Trophoblast cell (in vitro differentiated cells and primary cell): Measurements from ENCODE around the gene PC.

Source experiments
- DNase-seq, 2 donors: peaks; one replicate each; pipeline ENCODE4 v3.0.0-alpha.2; 2016
- H2AFZ ChIP-seq: 2 replicates; pipeline ENCODE4 v1.6.1; 2013; ENCODE audit warnings: low read length, moderate library complexity, mild to moderate bottlenecking; ENCODE audit not compliant: insufficient read depth, poor library complexity
- H2AK5ac ChIP-seq: 2 replicates; pipeline ENCODE4 v1.6.1; 2013; ENCODE audit warnings: mild to moderate bottlenecking, low read length
- H2BK120ac ChIP-seq: 2 replicates; pipeline ENCODE4 v1.6.1; 2013; ENCODE audit warnings: low read length, mild to moderate bottlenecking, moderate library complexity; ENCODE audit not compliant: insufficient read depth, poor library complexity
- H2BK12ac ChIP-seq: 2 replicates; pipeline ENCODE4 v1.6.1; 2013; ENCODE audit warnings: mild to moderate bottlenecking, low read length, moderate library complexity
- H2BK5ac ChIP-seq: 2 replicates; pipeline ENCODE4 v1.6.1; 2013; ENCODE audit warnings: low read length, low read depth, moderate library complexity, mild to moderate bottlenecking; ENCODE audit not compliant: poor library complexity
- H3K14ac ChIP-seq: 2 replicates; pipeline ENCODE4 v1.6.1; 2013; ENCODE audit warnings: mild to moderate bottlenecking, low read length
- H3K18ac ChIP-seq: 2 replicates; pipeline ENCODE4 v1.6.1; 2013; ENCODE audit warnings: mild to moderate bottlenecking, low read length
- H3K23ac ChIP-seq: 2 replicates; pipeline ENCODE4 v1.6.1; 2013; ENCODE audit warnings: low read length
- H3K27ac ChIP-seq: 2 replicates; pipeline ENCODE4 v1.5.1; 2013; ENCODE audit warnings: low read depth, mild to moderate bottlenecking, inconsistent platforms, low read length, moderate library complexity
- H3K27me3 ChIP-seq: 2 replicates; pipeline ENCODE4 v1.6.1; 2013; ENCODE audit warnings: inconsistent platforms, mild to moderate bottlenecking, low read length, moderate library complexity; ENCODE audit not compliant: insufficient read depth
- H3K36me3 ChIP-seq, 2 experiments: 1 replicate in 1 of 2; 2 replicates in 1 of 2; pipeline ENCODE4 v1.6.1; 2013; ENCODE audit warnings: low read length in 2 of 2, mild to moderate bottlenecking in 2 of 2, moderate library complexity in 1 of 2; ENCODE audit not compliant: insufficient read depth in 2 of 2, control insufficient read depth in 1 of 2
- H3K4ac ChIP-seq: 2 replicates; pipeline ENCODE4 v1.6.1; 2013; ENCODE audit warnings: low read depth, mild to moderate bottlenecking, low read length, moderate library complexity
- H3K4me1 ChIP-seq, 2 experiments: 1 replicate in 1 of 2; 2 replicates in 1 of 2; pipeline ENCODE4 v1.6.1; 2013; ENCODE audit warnings: low read length in 2 of 2, mild to moderate bottlenecking in 2 of 2, moderate library complexity in 1 of 2; ENCODE audit not compliant: insufficient read depth in 2 of 2, control insufficient read depth in 1 of 2
- H3K4me2 ChIP-seq: 2 replicates; pipeline ENCODE4 v1.6.1; 2013; ENCODE audit warnings: inconsistent platforms, mild to moderate bottlenecking, low read length, moderate library complexity
- H3K4me3 ChIP-seq: 2 replicates; pipeline ENCODE4 v1.5.1; 2013; ENCODE audit warnings: mild to moderate bottlenecking, low read depth, low read length, inconsistent platforms
- H3K79me1 ChIP-seq: one replicate; pipeline ENCODE4 v1.6.1; 2013; ENCODE audit warnings: low read length
- H3K79me2 ChIP-seq: 2 replicates; pipeline ENCODE4 v1.6.1; 2013; ENCODE audit warnings: low read length, mild to moderate bottlenecking; ENCODE audit not compliant: control insufficient read depth, insufficient read depth, poor library complexity
- H3K9ac ChIP-seq: 2 replicates; pipeline ENCODE4 v1.6.1; 2013; ENCODE audit warnings: mild to moderate bottlenecking, low read length
- H3K9me3 ChIP-seq: 2 replicates; pipeline ENCODE4 v1.6.1; 2013; ENCODE audit warnings: low read depth, mild to moderate bottlenecking, control low read depth, inconsistent platforms, low read length; ENCODE audit not compliant: insufficient read depth
- H4K12ac ChIP-seq: 2 replicates; pipeline ENCODE4 v1.6.1; 2013; ENCODE audit warnings: low read depth, mild to moderate bottlenecking, low read length, moderate library complexity
- H4K8ac ChIP-seq: 2 replicates; pipeline ENCODE4 v1.6.1; 2013; ENCODE audit warnings: low read depth, mild to moderate bottlenecking, low read length, moderate library complexity
- H4K91ac ChIP-seq: one replicate; pipeline ENCODE4 v1.6.1; 2013; ENCODE audit warnings: low read depth, mild to moderate bottlenecking, low read length, moderate library complexity
- WGBS: extraction: QIAGEN DNeasy Blood & Tissue Kit; methylation state at CpG from one replicate; pipeline ENCODE4 v1.1.7; 2013; ENCODE audit warnings: missing lambda C conversion rate; ENCODE audit not compliant: insufficient read length, insufficient coverage; ENCODE audit errors: extremely low coverage; 5-methylcytosine and 5-hydroxymethylcytosine counted together

The PC gene

GRCh38 chr11:66904055-66904454, 54.1 kb downstream of the PC start:
- Histone ChIP-seq H3K27ac (no peak overlapping the region), H4K91ac (no peak overlapping the region), H4K12ac (no peak overlapping the region), H2BK120ac (no peak overlapping the region), H3K9ac (no peak overlapping the region), H2AK5ac (no peak overlapping the region), H4K8ac (no peak overlapping the region), H3K23ac (no peak overlapping the region), H2AFZ (no peak overlapping the region), H3K4me2 (no peak overlapping the region), H2BK5ac (no peak overlapping the region), H3K18ac (no peak overlapping the region), H3K4me3 (no peak overlapping the region), H3K79me1 (no peaks in the 10 kb centered on the region), H3K4me1 (peaks cover 13 to 18% of the 10 kb centered on the region in 2 experiments), H3K79me2 (no peaks in the 10 kb centered on the region), H3K14ac (no peak overlapping the region), H3K27me3 (no peaks in the 10 kb centered on the region), H2BK12ac (no peak overlapping the region), H3K4ac (no peak overlapping the region), H3K9me3 (no peaks in the 10 kb centered on the region), H3K36me3 (no peaks in the 10 kb centered on the region)
- WGBS, result no CpG with 5 or more reads among the region's 3 CpGs
- no peak for DNase-seq

DNA sequence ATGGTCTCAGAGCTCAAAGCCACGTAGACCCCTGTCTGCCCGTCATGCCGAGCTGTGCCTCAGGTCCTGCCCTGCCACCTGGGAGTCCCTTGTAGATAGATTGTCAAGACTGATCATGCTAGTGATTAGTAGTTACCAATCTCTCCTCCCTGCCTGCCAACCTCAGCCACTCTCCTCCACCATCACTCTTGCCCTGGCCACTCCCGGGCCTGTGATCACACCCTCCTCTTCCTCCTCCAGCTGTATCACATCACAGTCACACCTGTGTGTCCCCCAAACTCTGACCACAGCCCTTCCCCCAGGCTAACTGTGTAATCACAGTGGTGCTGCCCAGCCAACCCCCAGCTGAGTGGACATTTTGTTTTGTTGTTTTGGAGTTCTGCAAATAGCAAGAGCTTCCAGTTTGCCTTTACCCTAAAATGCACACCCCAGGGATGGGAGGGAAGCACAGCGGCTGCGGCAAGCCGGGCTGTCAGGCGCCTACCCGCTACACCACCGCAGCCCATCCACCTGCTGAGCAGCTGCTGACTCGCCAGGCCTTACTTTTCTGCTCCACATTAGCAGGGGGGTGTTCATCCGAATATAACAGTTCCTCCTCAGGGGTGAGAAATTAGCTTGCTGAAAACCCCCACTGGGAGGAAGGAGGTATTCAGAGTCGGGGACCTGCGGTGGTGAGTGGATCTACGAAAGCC, 55.6 kb downstream of the PC start:
- Histone ChIP-seq H3K9me3 (no peaks in the 10 kb centered on the region), H2BK12ac (no peak overlapping the region), H2BK120ac (no peak overlapping the region), H3K4me2 (no peak overlapping the region), H3K27ac (no peak overlapping the region), H3K9ac (no peak overlapping the region), H4K8ac (no peak overlapping the region), H3K4ac (no peak overlapping the region), H3K4me3 (no peak overlapping the region), H3K36me3 (no peaks in the 10 kb centered on the region), H3K79me2 (no peaks in the 10 kb centered on the region), H3K23ac (no peak overlapping the region), H3K27me3 (no peaks in the 10 kb centered on the region), H3K79me1 (no peaks in the 10 kb centered on the region), H3K18ac (no peak overlapping the region), H2AFZ (no peak overlapping the region), H2AK5ac (no peak overlapping the region), H3K4me1 (peaks cover 10 to 14% of the 10 kb centered on the region in 2 experiments), H3K14ac (no peak overlapping the region), H4K91ac (no peak overlapping the region), H2BK5ac (no peak overlapping the region), H4K12ac (no peak overlapping the region)
- WGBS, result no CpG with 5 or more reads among the region's 15 CpGs
- DNase-seq, result no peak

DNA sequence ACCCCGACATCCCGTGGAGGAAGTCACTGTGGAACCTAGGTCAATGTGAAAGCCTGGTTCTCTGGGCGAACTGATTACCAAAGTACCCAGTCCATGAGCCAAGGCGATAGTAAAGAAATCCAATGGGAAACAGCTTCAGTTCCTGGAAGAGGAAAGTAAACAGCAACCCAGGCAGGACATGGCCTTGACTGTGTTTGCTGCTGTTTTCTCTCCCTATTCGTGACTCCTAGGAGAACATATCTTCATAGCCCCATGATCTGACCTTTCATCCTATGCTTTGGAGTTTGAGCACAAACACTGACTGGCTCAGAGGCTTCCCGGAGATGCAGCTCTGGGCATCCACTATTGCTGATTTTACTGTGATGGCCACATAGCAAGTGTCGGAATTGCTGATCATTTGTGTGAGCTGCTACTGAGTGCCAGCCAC, 56.2 kb downstream of the PC start:
- H2AFZ ChIP-seq, result no peak overlapping the region
- H2BK5ac ChIP-seq, result no peak overlapping the region
- WGBS, result no CpG with 5 or more reads among the region's 7 CpGs
- H3K4me1 ChIP-seq, result peaks cover 5 to 9% of the 10 kb centered on the region in 2 experiments
- H4K8ac ChIP-seq, result no peak overlapping the region
- no peaks in the 10 kb centered on the region for H3K79me1 ChIP-seq
- no peak overlapping the region for H3K4me2 ChIP-seq
- H2AK5ac ChIP-seq, result no peak overlapping the region
- H2BK12ac ChIP-seq, result no peak overlapping the region
- H3K4ac ChIP-seq, result no peak overlapping the region
- H3K4me3 ChIP-seq, result no peak overlapping the region
- no peak overlapping the region for H3K18ac ChIP-seq
- H3K36me3 ChIP-seq, result no peaks in the 10 kb centered on the region
- H2BK120ac ChIP-seq, result no peak overlapping the region
- H3K27me3 ChIP-seq, result no peaks in the 10 kb centered on the region
- no peaks in the 10 kb centered on the region for H3K79me2 ChIP-seq
- H3K27ac ChIP-seq, result no peak overlapping the region
- H3K9ac ChIP-seq, result no peak overlapping the region
- no peak overlapping the region for H4K91ac ChIP-seq
- no peak for DNase-seq
- no peaks in the 10 kb centered on the region for H3K9me3 ChIP-seq
- no peak overlapping the region for H3K14ac ChIP-seq
- no peak overlapping the region for H4K12ac ChIP-seq
- H3K23ac ChIP-seq, result no peak overlapping the region

DNA sequence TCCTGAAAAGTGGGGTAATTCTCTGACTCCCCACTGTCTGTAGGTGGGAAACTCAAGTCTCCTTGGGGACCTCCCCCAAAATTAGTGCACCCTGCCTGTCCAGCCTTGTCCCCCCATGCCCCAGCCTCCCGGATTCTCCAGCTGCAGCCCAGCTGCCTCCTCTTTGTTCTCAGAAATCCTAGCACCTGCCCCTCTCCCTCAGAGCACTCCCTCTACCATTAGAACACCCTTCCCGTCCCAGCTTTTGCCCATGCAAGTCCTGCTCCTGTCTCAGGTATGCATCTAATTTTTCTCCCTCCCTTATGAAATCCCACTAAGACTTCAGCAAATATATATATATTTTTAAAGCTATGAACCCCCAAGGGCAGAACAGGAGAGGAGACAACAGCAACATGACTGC, 64.0 kb downstream of the PC start:
- H3K4me1 ChIP-seq, result peaks cover 6 to 10% of the 10 kb centered on the region in 2 experiments
- H3K27ac ChIP-seq, result no peak overlapping the region
- no peak overlapping the region for H2AFZ ChIP-seq
- no peak overlapping the region for H3K9ac ChIP-seq
- no peak overlapping the region for H4K8ac ChIP-seq
- H4K12ac ChIP-seq, result no peak overlapping the region
- no peaks in the 10 kb centered on the region for H3K79me1 ChIP-seq
- no peak overlapping the region for H3K23ac ChIP-seq
- no peak overlapping the region for H3K4me2 ChIP-seq
- H3K4ac ChIP-seq, result no peak overlapping the region
- H3K36me3 ChIP-seq, result no peaks in the 10 kb centered on the region
- H3K4me3 ChIP-seq, result no peak overlapping the region
- H2BK120ac ChIP-seq, result no peak overlapping the region
- no peak overlapping the region for H2AK5ac ChIP-seq
- H3K14ac ChIP-seq, result no peak overlapping the region
- no peaks in the 10 kb centered on the region for H3K27me3 ChIP-seq
- H2BK12ac ChIP-seq, result no peak overlapping the region
- H3K79me2 ChIP-seq, result no peaks in the 10 kb centered on the region
- H3K9me3 ChIP-seq, result peaks cover 3% of the 10 kb centered on the region
- H2BK5ac ChIP-seq, result no peak overlapping the region
- no peak overlapping the region for H3K18ac ChIP-seq
- no peak overlapping the region for H4K91ac ChIP-seq
- WGBS, result no CpG with 5 or more reads among the region's 2 CpGs
- no peak for DNase-seq
